ENCODE results near the gene FBLN1.

FBLN1 gene

DNA sequence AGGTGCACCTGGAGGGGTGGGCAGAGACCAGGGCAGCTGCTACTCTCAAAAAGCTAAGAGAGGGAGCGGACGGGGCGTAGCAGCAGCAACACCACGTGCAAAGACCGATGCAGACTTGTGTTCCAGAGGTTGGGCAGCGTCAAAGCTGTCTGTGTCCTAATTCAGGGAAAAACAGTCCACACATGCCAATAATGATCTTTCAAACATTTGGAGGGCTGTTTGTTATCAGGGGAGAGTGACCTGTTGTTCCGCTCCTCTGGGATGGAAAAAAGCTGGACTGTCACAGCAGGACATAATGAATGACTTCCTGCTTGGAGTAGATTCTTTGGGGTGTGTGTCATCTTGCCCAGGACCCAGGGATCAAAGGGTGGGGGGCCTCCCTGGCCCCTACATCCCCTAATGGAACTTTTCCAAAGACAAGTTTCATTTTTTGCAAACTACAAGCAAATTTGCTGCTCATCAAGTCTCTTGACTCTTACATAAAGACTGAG is 6.2 kb upstream of the FBLN1 start:
- TF ChIP-seq, protein P1, sequence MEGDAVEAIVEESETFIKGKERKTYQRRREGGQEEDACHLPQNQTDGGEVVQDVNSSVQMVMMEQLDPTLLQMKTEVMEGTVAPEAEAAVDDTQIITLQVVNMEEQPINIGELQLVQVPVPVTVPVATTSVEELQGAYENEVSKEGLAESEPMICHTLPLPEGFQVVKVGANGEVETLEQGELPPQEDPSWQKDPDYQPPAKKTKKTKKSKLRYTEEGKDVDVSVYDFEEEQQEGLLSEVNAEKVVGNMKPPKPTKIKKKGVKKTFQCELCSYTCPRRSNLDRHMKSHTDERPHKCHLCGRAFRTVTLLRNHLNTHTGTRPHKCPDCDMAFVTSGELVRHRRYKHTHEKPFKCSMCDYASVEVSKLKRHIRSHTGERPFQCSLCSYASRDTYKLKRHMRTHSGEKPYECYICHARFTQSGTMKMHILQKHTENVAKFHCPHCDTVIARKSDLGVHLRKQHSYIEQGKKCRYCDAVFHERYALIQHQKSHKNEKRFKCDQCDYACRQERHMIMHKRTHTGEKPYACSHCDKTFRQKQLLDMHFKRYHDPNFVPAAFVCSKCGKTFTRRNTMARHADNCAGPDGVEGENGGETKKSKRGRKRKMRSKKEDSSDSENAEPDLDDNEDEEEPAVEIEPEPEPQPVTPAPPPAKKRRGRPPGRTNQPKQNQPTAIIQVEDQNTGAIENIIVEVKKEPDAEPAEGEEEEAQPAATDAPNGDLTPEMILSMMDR (IDR thresholded peaks at IDR 0.05; ENCODE audit: low read depth, low read length) = no peak
- H3K4me3 ChIP-seq (ENCODE audit: low read depth, low read length) = no peak overlapping the region

DNA sequence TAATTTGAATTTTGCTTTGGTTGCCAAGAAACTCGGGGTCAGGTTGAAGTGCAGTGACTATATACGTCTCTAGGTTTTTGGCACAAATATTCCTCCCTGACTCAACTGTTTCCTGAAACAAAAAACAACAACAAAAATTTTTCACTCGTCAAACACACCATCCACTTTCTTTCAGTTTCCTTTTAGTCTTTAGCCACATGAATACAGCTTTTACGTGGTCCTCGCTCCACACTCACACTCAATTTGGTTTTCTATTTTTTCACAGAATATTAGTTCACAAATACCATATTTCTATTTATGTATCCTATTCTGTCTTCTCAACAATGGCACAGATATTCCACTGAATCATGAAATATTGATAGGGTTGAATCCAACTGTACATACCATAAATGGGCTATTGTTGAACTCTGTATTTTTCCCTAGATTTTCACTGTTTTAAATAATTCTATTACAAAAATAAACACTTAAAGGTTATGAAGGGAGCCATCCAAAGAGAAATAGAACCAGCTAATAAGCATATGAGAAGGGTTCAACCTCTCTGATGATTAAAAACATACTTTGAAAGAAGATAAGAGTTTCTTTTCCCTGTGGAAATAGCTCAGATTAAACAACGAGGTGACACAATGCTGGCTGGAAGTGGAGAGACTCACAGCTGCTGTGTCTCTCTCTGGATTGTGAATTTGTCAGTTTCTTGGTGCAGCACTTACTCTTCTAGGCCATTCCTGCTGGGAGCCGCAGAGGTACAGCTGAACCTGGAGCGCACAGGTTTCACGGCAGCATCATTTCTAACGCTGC is 5.1 kb upstream of the FBLN1 start:
- TF ChIP-seq, protein P1 (IDR thresholded peaks at IDR 0.05; ENCODE audit: low read depth, low read length) = no peak
- peak overlapping the region; percentile 30 for H3K4me3 ChIP-seq (ENCODE audit: low read depth, low read length)

- TF ChIP-seq, protein P1 (IDR thresholded peaks at IDR 0.05; ENCODE audit: low read depth, low read length) = no peak
- no peak overlapping the region for H3K4me3 ChIP-seq (ENCODE audit: low read depth, low read length)
Measured at GRCh38 chr22:45499746-45500145, 2.9 kb upstream of the FBLN1 start.

DNA sequence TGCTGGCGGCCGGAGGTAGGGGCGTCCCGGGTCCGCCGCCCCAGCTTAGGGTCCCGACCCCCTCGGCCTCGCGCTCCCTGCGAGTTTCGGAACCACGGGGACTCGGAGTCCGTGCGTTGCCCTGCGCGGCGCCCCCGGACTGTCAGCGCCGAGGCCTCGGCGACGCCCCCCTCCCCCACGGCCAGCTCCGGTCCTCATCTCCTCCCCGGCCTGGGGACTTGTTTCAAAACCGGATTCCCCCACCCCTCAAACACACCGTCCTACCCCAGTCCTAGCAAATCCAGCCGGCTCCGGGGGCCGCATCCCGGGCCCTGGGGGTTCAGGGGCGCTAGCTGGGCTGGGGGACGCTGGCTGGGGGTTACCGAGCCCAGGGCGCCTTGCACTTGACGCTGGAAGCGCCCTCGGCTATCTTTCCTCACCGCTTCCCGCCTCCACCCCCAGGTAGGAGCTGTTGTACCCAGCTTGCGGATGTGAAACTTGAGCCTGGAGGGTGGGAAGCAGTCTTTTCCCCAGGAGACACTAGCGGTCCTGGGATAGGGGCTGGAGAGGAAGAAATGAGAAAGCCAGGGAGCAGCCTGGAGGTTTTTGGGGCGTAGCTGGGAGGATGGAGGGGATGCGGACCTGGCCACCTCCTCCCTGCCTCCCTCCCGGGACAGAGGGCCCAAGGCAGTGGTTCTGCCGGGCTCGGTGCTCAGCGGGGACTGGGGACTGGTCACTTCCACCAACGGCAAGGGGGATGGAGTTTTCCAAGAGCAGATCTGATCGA is 550 bp downstream of the FBLN1 start:
- H3K4me3 ChIP-seq (ENCODE audit: low read depth, low read length) = peak overlapping the region; percentile 92
- TF ChIP-seq, protein P1 (IDR thresholded peaks at IDR 0.05; ENCODE audit: low read depth, low read length) = no peak

DNA sequence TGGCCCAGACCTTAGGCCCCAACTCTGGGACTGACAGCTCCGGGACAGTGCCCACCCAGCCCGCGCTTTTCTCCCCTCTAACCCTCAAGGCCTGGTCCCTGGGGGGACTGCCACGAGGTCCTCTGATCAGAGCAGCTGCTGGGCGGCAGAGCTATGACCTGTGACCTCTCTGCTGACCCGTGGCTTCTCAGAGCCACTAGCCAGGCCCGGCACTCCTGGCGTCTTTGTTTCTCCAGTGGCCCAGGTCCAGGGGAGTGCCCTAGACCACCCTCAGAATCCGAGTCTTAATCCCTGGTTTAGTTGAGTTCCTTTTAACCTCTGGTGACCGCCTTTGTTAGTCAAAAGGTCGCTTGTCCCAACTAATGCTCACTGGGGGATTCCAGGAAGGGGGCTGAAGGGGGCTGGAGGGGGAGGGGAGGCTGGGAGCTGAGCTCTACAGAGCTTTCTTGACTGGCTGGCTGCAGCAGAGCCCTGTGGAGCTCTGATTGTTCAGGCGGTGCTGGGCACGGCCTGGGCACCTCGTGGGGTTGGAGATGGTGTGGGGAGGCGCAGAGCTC is 1.2 kb downstream of the FBLN1 start:
- TF ChIP-seq, protein P1 (IDR thresholded peaks at IDR 0.05; ENCODE audit: low read depth, low read length) = no peak
- H3K4me3 ChIP-seq (ENCODE audit: low read depth, low read length) = peak overlapping the region; percentile 92

DNA sequence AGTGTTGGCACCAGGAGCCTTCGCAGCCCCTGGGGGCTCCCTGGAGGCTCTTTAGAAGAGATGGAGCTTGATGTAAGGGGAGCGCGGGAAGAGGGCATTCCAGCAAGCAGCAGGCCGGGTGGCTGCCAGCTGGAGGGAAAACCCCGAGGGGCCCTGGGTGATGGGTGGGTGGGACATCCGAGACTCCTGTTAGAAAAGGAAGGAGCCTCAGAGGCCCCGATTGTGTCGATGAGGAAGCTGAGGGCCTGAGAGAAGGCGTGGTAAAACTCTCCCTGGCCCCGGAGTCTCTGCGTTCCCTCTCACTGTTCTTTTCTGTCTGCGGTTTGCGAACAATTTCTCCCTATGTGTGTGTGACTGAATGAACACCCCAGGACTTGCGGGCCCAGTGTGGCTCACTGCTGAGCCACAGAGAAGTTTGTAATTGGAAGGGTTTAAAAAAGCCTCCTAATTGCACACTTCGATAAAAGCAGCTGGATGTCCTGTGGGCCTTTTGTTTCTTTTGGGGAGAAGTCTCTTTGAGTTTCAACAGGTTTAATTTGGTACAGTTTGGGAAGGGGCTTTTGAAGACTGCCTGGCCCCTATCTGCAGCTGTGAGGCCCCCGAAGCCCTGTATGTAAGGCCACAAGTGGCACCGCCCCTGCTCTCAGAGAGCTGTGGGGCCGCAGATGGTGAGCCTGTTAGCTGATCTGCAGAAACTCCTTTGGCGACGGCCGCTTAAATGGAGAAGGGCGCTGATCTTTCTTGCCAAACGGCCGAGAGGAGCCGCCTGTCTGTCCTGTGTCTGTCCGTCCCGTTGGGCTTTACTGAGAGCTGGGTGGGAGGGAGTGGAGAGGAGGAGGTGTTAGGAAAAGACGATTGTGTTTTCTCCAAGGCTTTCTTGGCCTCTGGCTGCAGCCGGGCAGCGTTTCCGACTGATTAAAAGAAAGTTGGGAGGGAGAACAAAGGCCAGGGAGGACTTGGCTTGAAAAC is 2.0 kb downstream of the FBLN1 start:
- H3K4me3 ChIP-seq (ENCODE audit: low read depth, low read length) = peak overlapping the region; percentile 92
- TF ChIP-seq, protein P1 (IDR thresholded peaks at IDR 0.05; ENCODE audit: low read depth, low read length) = no peak
